HG03342 (cell line): ENCODE data around the gene WDR44.
"Not testable (repeated sequence)": the region's sequence is repeated elsewhere in the genome, so short reads cannot be mapped to it uniquely, and the experiment has no call there.

ENCODE experiments used
- ATAC-seq: cut with Tn5 transposase; IDR thresholded peaks from one replicate; pipeline ENCODE4 v1.9.1; 2021; ENCODE audit warnings: mild to moderate bottlenecking, moderate library complexity; ENCODE audit not compliant: unreplicated experiment

WDR44 gene

GRCh38 chrX:118360429-118361125 lies 14.7 kb downstream of the WDR44 start:
- ATAC-seq: no peak

GRCh38 chrX:118364261-118364660 lies 18.4 kb downstream of the WDR44 start:
- ATAC-seq: no peak

GRCh38 chrX:118367338-118367737 lies 21.4 kb downstream of the WDR44 start:
- ATAC-seq: no peak

GRCh38 chrX:118368398-118368797 lies 22.5 kb downstream of the WDR44 start:
- no peak for ATAC-seq

GRCh38 chrX:118370921-118371624 lies 25.2 kb downstream of the WDR44 start:
- no peak for ATAC-seq

GRCh38 chrX:118373538-118373937 lies 27.6 kb downstream of the WDR44 start:
- ATAC-seq: no peak

GRCh38 chrX:118383120-118383519 lies 37.2 kb downstream of the WDR44 start:
- no peak for ATAC-seq

- ATAC-seq: peak; percentile 51
Measured at GRCh38 chrX:118392716-118393115, 46.8 kb downstream of the WDR44 start.

GRCh38 chrX:118396113-118396512 lies 50.2 kb downstream of the WDR44 start:
- no peak for ATAC-seq

GRCh38 chrX:118418811-118419251 lies 72.9 kb downstream of the WDR44 start:
- no peak for ATAC-seq

GRCh38 chrX:118420462-118420861 lies 74.6 kb downstream of the WDR44 start:
- peak; percentile 75 for ATAC-seq

GRCh38 chrX:118423558-118423957 lies 77.7 kb downstream of the WDR44 start:
- ATAC-seq: peak; percentile 94

- ATAC-seq: no peak
Measured at GRCh38 chrX:118432799-118433198, 86.9 kb downstream of the WDR44 start.

- no peak for ATAC-seq
Measured at GRCh38 chrX:118437283-118437682, 91.4 kb downstream of the WDR44 start.

GRCh38 chrX:118448273-118448783 lies 102.4 kb downstream of the WDR44 start:
- no peak for ATAC-seq

GRCh38 chrX:118455013-118455412 lies 109.1 kb downstream of the WDR44 start:
- no peak for ATAC-seq

GRCh38 chrX:118459494-118459893 lies 113.6 kb downstream of the WDR44 start:
- ATAC-seq: peak; percentile 90

GRCh38 chrX:118464501-118464900 lies 118.6 kb downstream of the WDR44 start:
- ATAC-seq: no peak

- no peak for ATAC-seq
Measured at GRCh38 chrX:118468122-118468521, 122.2 kb downstream of the WDR44 start.

- not testable (repeated sequence) for ATAC-seq
Measured at GRCh38 chrX:118470721-118471347, 124.9 kb downstream of the WDR44 start.

GRCh38 chrX:118474586-118474985 lies 128.7 kb downstream of the WDR44 start:
- no peak for ATAC-seq

- ATAC-seq: no peak
Measured at GRCh38 chrX:118475903-118476302, 130.0 kb downstream of the WDR44 start.
